HL-60 (cell line): ENCODE results near the gene CLTB.

Experiments
- CTCF ChIP-seq: IDR thresholded peaks from one replicate; pipeline ENCODE4 v1.5.1; 2011; ENCODE audit warnings: low read length, control low read depth, inconsistent platforms; ENCODE audit not compliant: insufficient read depth
- POLR2AphosphoS5 ChIP-seq: IDR thresholded peaks from 2 replicates; pipeline ENCODE4 v1.6.1; 2012; ENCODE audit warnings: low read depth

GRCh38 chr5:176361437-176362232 is 54.7 kb downstream of the CLTB start, which contains the start of gene KIAA1191:
- peak; percentile 62; the same call in 1 of the 2 replicates for TF ChIP-seq POLR2AphosphoS5
- TF ChIP-seq CTCF: no peak
